ENCODE data around the gene UBE2N.

DNA sequence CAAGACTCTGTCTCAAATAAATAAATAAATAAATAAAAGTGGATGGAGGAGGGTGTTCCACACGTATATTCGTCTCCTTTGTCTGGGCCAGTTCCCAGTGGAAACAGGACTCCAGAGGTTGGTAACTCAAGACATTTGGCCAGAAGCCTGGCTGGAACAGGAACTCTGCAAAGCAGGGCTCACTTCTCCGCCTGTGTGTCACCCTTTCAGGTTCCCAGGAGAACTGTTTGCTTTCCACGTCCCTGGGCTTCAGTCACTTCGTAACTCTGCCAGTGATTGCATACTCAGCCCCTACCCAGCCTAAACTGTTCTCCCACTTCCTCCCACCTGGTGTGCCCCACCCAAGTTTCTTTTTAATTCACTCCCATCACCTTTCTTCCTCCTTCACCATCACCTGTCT lies 7.0 kb upstream of the UBE2N start:
- TF ChIP-seq, protein P1, sequence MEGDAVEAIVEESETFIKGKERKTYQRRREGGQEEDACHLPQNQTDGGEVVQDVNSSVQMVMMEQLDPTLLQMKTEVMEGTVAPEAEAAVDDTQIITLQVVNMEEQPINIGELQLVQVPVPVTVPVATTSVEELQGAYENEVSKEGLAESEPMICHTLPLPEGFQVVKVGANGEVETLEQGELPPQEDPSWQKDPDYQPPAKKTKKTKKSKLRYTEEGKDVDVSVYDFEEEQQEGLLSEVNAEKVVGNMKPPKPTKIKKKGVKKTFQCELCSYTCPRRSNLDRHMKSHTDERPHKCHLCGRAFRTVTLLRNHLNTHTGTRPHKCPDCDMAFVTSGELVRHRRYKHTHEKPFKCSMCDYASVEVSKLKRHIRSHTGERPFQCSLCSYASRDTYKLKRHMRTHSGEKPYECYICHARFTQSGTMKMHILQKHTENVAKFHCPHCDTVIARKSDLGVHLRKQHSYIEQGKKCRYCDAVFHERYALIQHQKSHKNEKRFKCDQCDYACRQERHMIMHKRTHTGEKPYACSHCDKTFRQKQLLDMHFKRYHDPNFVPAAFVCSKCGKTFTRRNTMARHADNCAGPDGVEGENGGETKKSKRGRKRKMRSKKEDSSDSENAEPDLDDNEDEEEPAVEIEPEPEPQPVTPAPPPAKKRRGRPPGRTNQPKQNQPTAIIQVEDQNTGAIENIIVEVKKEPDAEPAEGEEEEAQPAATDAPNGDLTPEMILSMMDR (IDR thresholded peaks at IDR 0.05), result no peak
- TF ChIP-seq POLR2A (IDR thresholded peaks at IDR 0.05), result no peak

Measured in thyroid gland (tissue), 4 donors.